Endothelial cell of umbilical vein (primary cell): ENCODE results near the gene SLC1A7. TPM values are rescaled to one million over a fixed set of nuclear protein-coding genes. Genes with fewer than 3 reads are reported as not detected.

Source experiments
- BruUV-seq: library from RNA; stranded (reverse); fragments of 400-500 nt; replicated peaks from 2 replicates; lab custom pipeline; 2021; lab: Mats Ljungman, UMichigan
- CTCF ChIA-PET: fragments of 300-600, 350-600 bp; sonication (Branson Sonifier 250); formaldehyde crosslinking; loops from one replicate; lab custom pipeline; 2021; ENCODE audit warnings: antibody characterized with exemption, inconsistent platforms; lab: Charles Lee
- POLR2A ChIA-PET: fragments of 300-600, 350-600 bp; sonication (Branson Sonifier 250); formaldehyde crosslinking; loops from one replicate; lab custom pipeline; 2021; ENCODE audit warnings: antibody characterized with exemption, inconsistent platforms; lab: Charles Lee
- DNase-seq: peaks from one replicate; pipeline ENCODE4 v3.0.0-alpha.2; 2011; ENCODE audit warnings: low read depth, low spot score
- FAIRE-seq: peaks from 2 replicates; lab custom pipeline; 2011; peaks lifted over from hg19 to GRCh38; lab: Jason Lieb, UNC
- H2AFZ ChIP-seq: 2 replicates; pipeline ENCODE4 v1.6.0; 2012; ENCODE audit warnings: low read depth, low read length, control low read depth, inconsistent platforms
- H3K27ac ChIP-seq: 2 replicates; pipeline ENCODE4 v1.5.1; 2011; ENCODE audit warnings: low read depth, mild to moderate bottlenecking, control low read depth, low read length, moderate library complexity; ENCODE audit not compliant: insufficient read depth
- H3K27me3 ChIP-seq, 2 experiments: 2 replicates each; pipeline versions ENCODE4 v1.6.0 to v1.6.1; 2011; ENCODE audit warnings: low read length in 2 of 2, mixed read lengths in 1 of 2; ENCODE audit not compliant: control insufficient read depth in 2 of 2, insufficient read depth in 2 of 2
- H3K36me3 ChIP-seq, 2 experiments: 2 replicates in 1 of 2; 3 replicates in 1 of 2; pipeline ENCODE4 v1.5.1; 2011; ENCODE audit warnings: low read length in 2 of 2, mild to moderate bottlenecking in 1 of 2, moderate library complexity in 1 of 2; ENCODE audit not compliant: control insufficient read depth in 2 of 2, insufficient read depth in 2 of 2; ENCODE audit errors: extremely low read depth in 1 of 2
- H3K4me1 ChIP-seq: 3 replicates; pipeline ENCODE4 v1.5.1; 2011; ENCODE audit warnings: mild to moderate bottlenecking, low read length; ENCODE audit not compliant: control insufficient read depth, insufficient read depth; ENCODE audit errors: extremely low read depth
- H3K4me2 ChIP-seq: 2 replicates; pipeline ENCODE4 v1.6.1; 2011; ENCODE audit warnings: low read length, control low read depth, mixed read lengths; ENCODE audit not compliant: insufficient read depth
- H3K4me3 ChIP-seq, 3 experiments: fragments of 200-600 bp in 1 of 3; sonication (generic), shearing (Covaris generic) in 1 of 3; replicated peaks in 1 of 3; 2 replicates each; pipeline ENCODE4 v1.5.1; 2011 to 2016; ENCODE audit warnings: control low read depth in 3 of 3, low read length in 3 of 3, mild to moderate bottlenecking in 2 of 3, inconsistent platforms in 1 of 3, low read depth in 1 of 3, moderate library complexity in 1 of 3; ENCODE audit not compliant: insufficient read depth in 1 of 3
- H3K79me2 ChIP-seq: 2 replicates; pipeline ENCODE4 v1.6.0; 2012; ENCODE audit warnings: low read length, inconsistent platforms; ENCODE audit not compliant: control insufficient read depth, insufficient read depth
- H3K9ac ChIP-seq: replicated peaks from 2 replicates; pipeline ENCODE3; 2011; ENCODE audit warnings: low read length, control low read depth; ENCODE audit not compliant: insufficient read depth; ENCODE audit errors: extremely low read depth
- H3K9me1 ChIP-seq: replicated peaks from 3 replicates; pipeline ENCODE4 v1.6.0; 2011; ENCODE audit warnings: mild to moderate bottlenecking, low read length; ENCODE audit not compliant: control insufficient read depth, insufficient read depth; ENCODE audit errors: extremely low read depth
- H3K9me3 ChIP-seq: replicated peaks from 2 replicates; pipeline ENCODE4 v1.5.1; 2012; ENCODE audit warnings: low read length, inconsistent platforms; ENCODE audit not compliant: control insufficient read depth, insufficient read depth
- H4K20me1 ChIP-seq: replicated peaks from 2 replicates; pipeline ENCODE3; 2011; ENCODE audit warnings: mild to moderate bottlenecking, low read length; ENCODE audit not compliant: control insufficient read depth, insufficient read depth; ENCODE audit errors: extremely low read depth
- CTCF ChIP-seq, 2 donors: IDR thresholded peaks; 1 replicate in 1 of 2; 2 replicates in 1 of 2; pipeline ENCODE4 v1.5.1; 2011; ENCODE audit warnings: low read length in 2 of 2, mild to moderate bottlenecking in 2 of 2, moderate library complexity in 2 of 2, control low read depth in 1 of 2, inconsistent platforms in 1 of 2, low read depth in 1 of 2; ENCODE audit not compliant: insufficient read depth in 1 of 2; ENCODE audit errors: extremely low read depth in 1 of 2
- EZH2 ChIP-seq: IDR thresholded peaks from 2 replicates; pipeline ENCODE4 v1.6.1; 2012; ENCODE audit warnings: borderline replicate concordance, low read depth, mild to moderate bottlenecking, moderate library complexity, low read length, inconsistent platforms; ENCODE audit not compliant: severe bottlenecking
- FOS ChIP-seq: IDR thresholded peaks from 2 replicates; pipeline ENCODE4 v1.6.1; 2011; ENCODE audit warnings: mild to moderate bottlenecking, low read length, moderate library complexity, borderline replicate concordance; ENCODE audit not compliant: insufficient read depth
- GATA2 ChIP-seq: IDR thresholded peaks from 2 replicates; pipeline ENCODE4 v1.7.0; 2011; ENCODE audit warnings: low read depth, mild to moderate bottlenecking, moderate library complexity, mixed read lengths, low read length; ENCODE audit not compliant: insufficient read length, insufficient read depth
- JUN ChIP-seq: IDR thresholded peaks from 2 replicates; pipeline ENCODE4 v1.6.1; 2011; ENCODE audit warnings: borderline replicate concordance, low read depth; ENCODE audit not compliant: insufficient read length, insufficient read depth
- MAX ChIP-seq: IDR thresholded peaks from 2 replicates; pipeline ENCODE4 v1.6.1; 2011; ENCODE audit not compliant: insufficient read depth, insufficient read length
- MYC ChIP-seq: IDR thresholded peaks from one replicate; pipeline ENCODE4 v1.6.1; 2011; ENCODE audit warnings: mild to moderate bottlenecking, low read depth, low read length
- POLR2A ChIP-seq: IDR thresholded peaks from 2 replicates; pipeline ENCODE4 v1.6.1; 2012; ENCODE audit warnings: low read depth, mild to moderate bottlenecking, control low read depth, low read length
- POLR2AphosphoS5 ChIP-seq: IDR thresholded peaks from 2 replicates; pipeline ENCODE4 v1.6.1; 2012; ENCODE audit warnings: low read depth, mild to moderate bottlenecking, control low read depth, low read length, moderate library complexity; ENCODE audit not compliant: insufficient read depth
- dilution Hi-C: fragments of 300-500 bp; cut with MboI; formaldehyde crosslinking; loops from one replicate; pipeline ENCODE4 v1.15.0; 2019; ENCODE audit warnings: low sequenced_read_pairs; ENCODE audit not compliant: extremely low pct_ligation_motif_present
- intact Hi-C: fragments of 100-400 bp; cut with micrococcal nuclease; formaldehyde crosslinking; loops from one replicate; pipeline ENCODE4 v1.10.0; 2022
- polyA plus RNA-seq, 4 experiments: library from polyadenylated mRNA; depleted of rRNA in 3 of 4; stranded (reverse) in 3 of 4; unstranded in 1 of 4; fragments of >200 nt; gene quantifications; 2 replicates each; pipeline versions ENCODE4 v1.2.1 to v1.2.3, GENCODE V29; 2011 to 2012; ENCODE audit warnings: missing spikeins in 1 of 4
- total RNA-seq: library from RNA; stranded (reverse); gene quantifications from 2 replicates; pipeline ENCODE4 v1.2.3, GENCODE V29; 2021

SLC1A7 gene
- total and polyA plus RNA-seq, 2 donors (not counting 3 experiments of a cell fraction or from before 2014, with no cell fraction given) = not detected

DNA sequence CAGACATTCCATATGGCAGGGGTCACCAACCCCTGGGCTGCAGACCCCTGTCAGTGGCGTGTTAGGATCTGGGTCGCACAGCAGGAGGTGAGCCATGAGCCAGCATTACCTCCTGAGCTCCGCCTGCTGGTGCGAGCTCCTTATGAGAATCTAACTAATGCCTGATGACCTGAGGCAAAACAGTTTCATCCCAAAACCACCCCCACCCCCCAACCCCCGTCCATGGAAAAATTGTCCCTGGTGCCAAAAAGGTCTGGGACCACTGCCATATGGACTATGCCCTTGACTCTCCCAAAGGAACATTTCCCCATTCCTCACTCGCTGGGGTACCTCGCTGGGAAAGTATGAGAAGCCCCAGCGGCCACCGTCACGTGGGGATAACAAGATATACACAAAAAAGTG is 47.8 kb upstream of the SLC1A7 start:
- H3K4me1 ChIP-seq = no peaks in the 10 kb centered on the region
- H3K4me2 ChIP-seq = no peak overlapping the region
- H3K79me2 ChIP-seq = no peaks in the 10 kb centered on the region
- ChIA-PET CTCF (interaction anchor here (7.4 kb wide), 1 partner anchor 9 kb away, joined by 46 read pairs; no protein-coding TSS in a partner anchor), POLR2A (no interaction called here)
- no peak overlapping the region for H3K4me3 ChIP-seq
- no peak overlapping the region for H2AFZ ChIP-seq
- intact Hi-C loops = loop anchor here (10.0 kb wide), 1 partner anchor 785 kb away; the partner anchor contains the start of genes ORC1 and PRPF38A
- peaks cover 3 to 4% of the 10 kb centered on the region in 2 experiments for H3K27me3 ChIP-seq
- no peak for FAIRE-seq
- H4K20me1 ChIP-seq = no peaks in the 10 kb centered on the region
- no peak overlapping the region for H3K9ac ChIP-seq
- no peak for TF ChIP-seq JUN
- TF ChIP-seq CTCF (IDR thresholded peaks at IDR 0.05; ENCODE audit: extremely low read depth in 1 of 2, insufficient read depth in 1 of 2, low read depth in 1 of 2, low read length in 2 of 2) = no peak
- no peak for TF ChIP-seq MYC
- no peak for TF ChIP-seq POLR2A
- no peak for TF ChIP-seq GATA2
- no peak for TF ChIP-seq EZH2
- no peak for TF ChIP-seq MAX
- TF ChIP-seq POLR2AphosphoS5 = no peak
- no peak for TF ChIP-seq FOS
- no peaks in the 10 kb centered on the region for H3K9me3 ChIP-seq
- no peaks in the 10 kb centered on the region for H3K9me1 ChIP-seq
- H3K27ac ChIP-seq = no peak overlapping the region
- BruUV-seq = no TSS peak
- dilution Hi-C loops = no loop called here
- no peak for DNase-seq
- H3K36me3 ChIP-seq = no peaks in the 10 kb centered on the region
